ENCODE results near the gene MYO1G.
"Not testable (repeated sequence)": the region's sequence is repeated elsewhere in the genome, so short reads cannot be mapped to it uniquely, and the experiment has no call there.

MYO1G gene

GRCh38 chr7:44943631-44944030 is 35.2 kb downstream of the MYO1G start:
- POLR2A ChIA-PET = interaction anchor here (0.6 kb wide), 1 partner anchor 103 kb away, joined by 3 read pairs; no protein-coding TSS in a partner anchor
- no peak for DNase-seq

DNA sequence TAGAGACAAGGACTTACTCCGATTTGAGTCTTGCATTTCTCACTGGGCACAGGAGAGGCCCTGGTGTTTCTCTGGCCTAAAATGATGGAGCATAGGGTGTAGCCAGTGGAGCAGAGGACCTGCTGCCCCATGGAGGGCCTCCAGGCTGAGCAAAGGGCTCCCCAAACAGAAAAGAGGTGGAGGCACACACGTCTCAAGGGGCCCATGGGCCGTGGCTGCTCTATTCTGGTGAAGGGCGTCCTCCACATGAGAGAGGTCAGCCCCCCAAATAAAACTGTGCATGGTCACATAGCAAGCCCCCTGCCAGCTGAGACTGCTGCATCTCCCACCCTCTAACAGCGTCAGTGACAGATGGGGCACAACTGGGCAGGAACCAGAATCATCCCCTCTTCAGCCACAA is 41.4 kb downstream of the MYO1G start:
- Histone ChIP-seq H3K4me1 (ENCODE audit: control extremely low read depth in 1 of 4, control insufficient read depth in 4 of 4, insufficient read depth in 4 of 4, low read length in 3 of 4) (peaks cover 0 to 7% (median 3%) of the 10 kb centered on the region in 4 experiments), H3K27me3 (replicated peaks in 2 of 5; ENCODE audit: control insufficient read depth in 4 of 5, insufficient read depth in 5 of 5, low read length in 4 of 5) (no peaks in the 10 kb centered on the region), H3K4me3 (ENCODE audit: control insufficient read depth in 1 of 7, extremely low read depth in 1 of 7, insufficient read depth in 4 of 7, low read depth in 2 of 7, low read length in 6 of 7) (no peak overlapping the region), H3K27ac (ENCODE audit: insufficient read depth in 1 of 2, low read depth in 1 of 2, low read length in 2 of 2, poor library complexity in 1 of 2, severe bottlenecking in 2 of 2) (no peak overlapping the region), H3K9me3 (ENCODE audit: control extremely low read depth in 1 of 5, control insufficient read depth in 4 of 5, insufficient read depth in 2 of 5, low read depth in 1 of 5, low read length in 4 of 5) (no peaks in the 10 kb centered on the region), H3K36me3 (ENCODE audit: control insufficient read depth in 4 of 4, insufficient read depth in 4 of 4, low read length in 3 of 4) (no peaks in the 10 kb centered on the region)
- ChIA-PET POLR2A (no interaction called here), CTCF (no interaction called here)
- 92% methylated on average over 1 of the region's 5 CpGs for WGBS (ENCODE audit: insufficient coverage)
- DNase-seq = no peak

More at GRCh38 chr7:44943631-44944030, 35.2 kb downstream of the MYO1G start:
- no peak overlapping the region for H3K4me3 ChIP-seq (ENCODE audit: control insufficient read depth in 1 of 7, extremely low read depth in 1 of 7, insufficient read depth in 4 of 7, low read depth in 2 of 7, low read length in 6 of 7)
- H3K27ac ChIP-seq (ENCODE audit: insufficient read depth in 1 of 2, low read depth in 1 of 2, low read length in 2 of 2, poor library complexity in 1 of 2, severe bottlenecking in 2 of 2) = no peak overlapping the region
- no peaks in the 10 kb centered on the region for H3K9me3 ChIP-seq (ENCODE audit: control extremely low read depth in 1 of 5, control insufficient read depth in 4 of 5, insufficient read depth in 2 of 5, low read depth in 1 of 5, low read length in 4 of 5)
- H3K27me3 ChIP-seq (replicated peaks in 2 of 5; ENCODE audit: control insufficient read depth in 4 of 5, insufficient read depth in 5 of 5, low read length in 4 of 5) = no peaks in the 10 kb centered on the region
- no peaks in the 10 kb centered on the region for H3K4me1 ChIP-seq (ENCODE audit: control extremely low read depth in 1 of 4, control insufficient read depth in 4 of 4, insufficient read depth in 4 of 4, low read length in 3 of 4)
- CTCF ChIA-PET = no interaction called here
- H3K36me3 ChIP-seq (ENCODE audit: control insufficient read depth in 4 of 4, insufficient read depth in 4 of 4, low read length in 3 of 4) = no peaks in the 10 kb centered on the region

DNA sequence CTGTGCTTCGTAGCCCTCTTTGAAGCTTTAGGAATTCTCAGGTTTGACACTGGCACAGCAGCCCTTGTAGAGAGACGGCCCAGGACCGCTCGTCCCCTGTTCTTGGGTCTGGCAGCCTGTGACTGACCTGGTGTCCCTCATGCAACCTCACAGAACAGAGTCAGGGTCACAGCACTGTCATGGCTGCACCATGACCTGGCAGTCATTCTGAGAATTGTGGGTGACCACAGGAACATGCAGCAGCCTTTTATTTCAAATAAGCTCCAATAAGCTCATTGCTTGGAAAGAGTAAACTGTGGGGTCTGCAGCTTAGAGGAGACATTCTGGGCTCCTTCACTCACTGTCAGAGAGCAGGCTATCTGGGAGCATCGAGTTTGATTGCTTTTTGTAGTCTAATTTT is 42.5 kb downstream of the MYO1G start:
- Histone ChIP-seq H3K27me3 (replicated peaks in 2 of 5; ENCODE audit: control insufficient read depth in 4 of 5, insufficient read depth in 5 of 5, low read length in 4 of 5) (no peaks in the 10 kb centered on the region), H3K27ac (ENCODE audit: insufficient read depth in 1 of 2, low read depth in 1 of 2, low read length in 2 of 2, poor library complexity in 1 of 2, severe bottlenecking in 2 of 2) (no peak overlapping the region), H3K4me1 (ENCODE audit: control extremely low read depth in 1 of 4, control insufficient read depth in 4 of 4, insufficient read depth in 4 of 4, low read length in 3 of 4) (peaks cover 0 to 7% (median 3%) of the 10 kb centered on the region in 4 experiments), H3K9me3 (ENCODE audit: control extremely low read depth in 1 of 5, control insufficient read depth in 4 of 5, insufficient read depth in 2 of 5, low read depth in 1 of 5, low read length in 4 of 5) (no peaks in the 10 kb centered on the region), H3K4me3 (ENCODE audit: control insufficient read depth in 1 of 7, extremely low read depth in 1 of 7, insufficient read depth in 4 of 7, low read depth in 2 of 7, low read length in 6 of 7) (no peak overlapping the region), H3K36me3 (ENCODE audit: control insufficient read depth in 4 of 4, insufficient read depth in 4 of 4, low read length in 3 of 4) (no peaks in the 10 kb centered on the region)
- no peak for DNase-seq
- CTCF ChIA-PET = interaction anchor here (0.6 to 1.2 kb wide), 2 partner anchors 10 to 327 kb away, joined by 3 to 5 read pairs; no protein-coding TSS in a partner anchor
- POLR2A ChIA-PET = interaction anchor here (0.6 kb wide), 1 partner anchor 587 kb away, joined by 3 read pairs; no protein-coding TSS in a partner anchor
- WGBS (ENCODE audit: insufficient coverage) = 91% methylated on average over 4 of the region's 5 CpGs

DNA sequence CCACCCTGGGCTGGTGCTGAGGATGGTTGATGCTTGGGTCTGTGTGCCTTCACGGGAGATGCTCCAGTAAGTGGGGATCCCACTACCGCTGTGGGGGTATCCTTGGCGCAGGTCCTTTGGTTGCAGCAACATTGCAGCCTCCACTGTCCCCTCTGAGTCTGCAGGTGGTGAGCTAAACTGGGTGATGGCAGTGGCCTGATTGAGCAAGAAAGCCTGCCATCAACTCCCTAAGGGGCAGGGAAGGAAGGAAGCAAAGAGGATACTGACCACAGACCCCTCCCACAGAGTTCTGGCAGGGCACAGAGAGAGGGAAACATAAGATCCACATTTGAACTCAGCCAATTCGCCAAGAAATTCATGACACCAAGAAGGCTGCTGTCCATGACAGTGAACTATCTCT is 43.2 kb downstream of the MYO1G start:
- H3K9me3 ChIP-seq (ENCODE audit: control extremely low read depth in 1 of 5, control insufficient read depth in 4 of 5, insufficient read depth in 2 of 5, low read depth in 1 of 5, low read length in 4 of 5) = no peaks in the 10 kb centered on the region
- no peak overlapping the region for H3K27ac ChIP-seq (ENCODE audit: insufficient read depth in 1 of 2, low read depth in 1 of 2, low read length in 2 of 2, poor library complexity in 1 of 2, severe bottlenecking in 2 of 2)
- 100% methylated on average over 1 of the region's 4 CpGs for WGBS (ENCODE audit: insufficient coverage)
- peak in 2 of 3 donors; percentile 9 to 14 for DNase-seq
- peaks cover 0 to 7% (median 3%) of the 10 kb centered on the region in 4 experiments for H3K4me1 ChIP-seq (ENCODE audit: control extremely low read depth in 1 of 4, control insufficient read depth in 4 of 4, insufficient read depth in 4 of 4, low read length in 3 of 4)
- H3K36me3 ChIP-seq (ENCODE audit: control insufficient read depth in 4 of 4, insufficient read depth in 4 of 4, low read length in 3 of 4) = no peaks in the 10 kb centered on the region
- H3K27me3 ChIP-seq (replicated peaks in 2 of 5; ENCODE audit: control insufficient read depth in 4 of 5, insufficient read depth in 5 of 5, low read length in 4 of 5) = no peaks in the 10 kb centered on the region
- POLR2A ChIA-PET = no interaction called here
- CTCF ChIA-PET = interaction anchor here (0.6 to 1.2 kb wide), 2 partner anchors 10 to 327 kb away, joined by 3 to 5 read pairs; no protein-coding TSS in a partner anchor
- H3K4me3 ChIP-seq (ENCODE audit: control insufficient read depth in 1 of 7, extremely low read depth in 1 of 7, insufficient read depth in 4 of 7, low read depth in 2 of 7, low read length in 6 of 7) = no peak overlapping the region

- Histone ChIP-seq H3K36me3 (ENCODE audit: control insufficient read depth in 4 of 4, insufficient read depth in 4 of 4, low read length in 3 of 4) (no peaks in the 10 kb centered on the region), H3K4me3 (ENCODE audit: control insufficient read depth in 1 of 7, extremely low read depth in 1 of 7, insufficient read depth in 4 of 7, low read depth in 2 of 7, low read length in 6 of 7) (no peak overlapping the region), H3K9me3 (ENCODE audit: control extremely low read depth in 1 of 5, control insufficient read depth in 4 of 5, insufficient read depth in 2 of 5, low read depth in 1 of 5, low read length in 4 of 5) (peaks cover 0 to 2% (median 0%) of the 10 kb centered on the region in 5 experiments), H3K4me1 (ENCODE audit: control extremely low read depth in 1 of 4, control insufficient read depth in 4 of 4, insufficient read depth in 4 of 4, low read length in 3 of 4) (peaks cover 0 to 7% (median 3%) of the 10 kb centered on the region in 4 experiments), H3K27me3 (replicated peaks in 2 of 5; ENCODE audit: control insufficient read depth in 4 of 5, insufficient read depth in 5 of 5, low read length in 4 of 5) (no peaks in the 10 kb centered on the region), H3K27ac (ENCODE audit: insufficient read depth in 1 of 2, low read depth in 1 of 2, low read length in 2 of 2, poor library complexity in 1 of 2, severe bottlenecking in 2 of 2) (no peak overlapping the region)
- 80% methylated on average over 1 of the region's 1 CpG for WGBS (ENCODE audit: insufficient coverage)
- ChIA-PET CTCF (no interaction called here), POLR2A (no interaction called here)
- no peak for DNase-seq
Measured at GRCh38 chr7:44935016-44935415, 43.8 kb downstream of the MYO1G start.

DNA sequence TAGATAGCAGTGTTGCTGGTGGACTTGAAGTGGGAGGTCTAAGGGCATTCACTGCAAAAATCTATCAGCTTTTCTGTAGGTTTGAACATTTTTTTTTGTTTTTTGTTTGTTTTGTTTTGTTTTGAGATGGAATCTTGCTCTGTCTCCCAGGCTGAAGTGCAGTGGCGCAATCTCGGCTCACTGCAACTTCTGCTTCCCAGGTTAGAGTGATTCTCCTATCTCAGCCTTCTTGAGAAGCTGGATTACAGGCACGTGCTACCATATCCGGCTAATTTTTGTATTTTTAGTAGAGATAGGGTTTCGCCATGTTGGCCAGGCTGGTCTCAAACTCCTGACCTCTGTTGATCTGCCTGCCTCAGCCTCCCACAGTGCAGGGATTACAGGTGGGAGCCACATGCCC is 44.3 kb downstream of the MYO1G start:
- POLR2A ChIA-PET; H3K4me3 ChIP-seq (ENCODE audit: control insufficient read depth in 1 of 7, extremely low read depth in 1 of 7, insufficient read depth in 4 of 7, low read depth in 2 of 7, low read length in 6 of 7); H3K9me3 ChIP-seq (ENCODE audit: control extremely low read depth in 1 of 5, control insufficient read depth in 4 of 5, insufficient read depth in 2 of 5, low read depth in 1 of 5, low read length in 4 of 5); CTCF ChIA-PET; DNase-seq; H3K36me3 ChIP-seq (ENCODE audit: control insufficient read depth in 4 of 4, insufficient read depth in 4 of 4, low read length in 3 of 4); H3K4me1 ChIP-seq (ENCODE audit: control extremely low read depth in 1 of 4, control insufficient read depth in 4 of 4, insufficient read depth in 4 of 4, low read length in 3 of 4); H3K27me3 ChIP-seq (replicated peaks in 2 of 5; ENCODE audit: control insufficient read depth in 4 of 5, insufficient read depth in 5 of 5, low read length in 4 of 5); H3K27ac ChIP-seq (ENCODE audit: insufficient read depth in 1 of 2, low read depth in 1 of 2, low read length in 2 of 2, poor library complexity in 1 of 2, severe bottlenecking in 2 of 2): not testable (repeated sequence)
- 98% methylated on average over 5 of the region's 5 CpGs for WGBS (ENCODE audit: insufficient coverage)

- WGBS (ENCODE audit: insufficient coverage) = 100% methylated on average over 3 of the region's 6 CpGs
Measured at GRCh38 chr7:44930921-44931320, 47.9 kb downstream of the MYO1G start.

More at GRCh38 chr7:44930921-44931320, 47.9 kb downstream of the MYO1G start:
- Histone ChIP-seq H3K27ac (ENCODE audit: insufficient read depth in 1 of 2, low read depth in 1 of 2, low read length in 2 of 2, poor library complexity in 1 of 2, severe bottlenecking in 2 of 2) (no peak overlapping the region), H3K4me1 (ENCODE audit: control extremely low read depth in 1 of 4, control insufficient read depth in 4 of 4, insufficient read depth in 4 of 4, low read length in 3 of 4) (peaks cover 0 to 7% (median 3%) of the 10 kb centered on the region in 4 experiments), H3K9me3 (ENCODE audit: control extremely low read depth in 1 of 5, control insufficient read depth in 4 of 5, insufficient read depth in 2 of 5, low read depth in 1 of 5, low read length in 4 of 5) (peaks cover 0 to 4% (median 0%) of the 10 kb centered on the region in 5 experiments), H3K4me3 (ENCODE audit: control insufficient read depth in 1 of 7, extremely low read depth in 1 of 7, insufficient read depth in 4 of 7, low read depth in 2 of 7, low read length in 6 of 7) (no peak overlapping the region), H3K27me3 (replicated peaks in 2 of 5; ENCODE audit: control insufficient read depth in 4 of 5, insufficient read depth in 5 of 5, low read length in 4 of 5) (no peaks in the 10 kb centered on the region), H3K36me3 (ENCODE audit: control insufficient read depth in 4 of 4, insufficient read depth in 4 of 4, low read length in 3 of 4) (no peaks in the 10 kb centered on the region)
- no peak for DNase-seq
- POLR2A ChIA-PET = no interaction called here
- CTCF ChIA-PET = no interaction called here
